ENCODE results near the gene NUF2. TPM values are rescaled to one million over a fixed set of nuclear protein-coding genes. Genes with fewer than 3 reads are reported as not detected.
A peak's percentile ranks its signal among the peaks of the same experiment; 100 is the strongest.
"Not testable (repeated sequence)": the region's sequence is repeated elsewhere in the genome, so short reads cannot be mapped to it uniquely, and the experiment has no call there.

The NUF2 gene
- total RNA-seq, 2 donors from 2014 or later: 0.20 to 0.74 TPM

GRCh38 chr1:163347106-163347505 is 25.4 kb downstream of the NUF2 start:
- Histone ChIP-seq H3K27ac (no peak overlapping the region), H3K4me3 (no peak overlapping the region), H3K27me3 (no peaks in the 10 kb centered on the region), H3K9me3 (no peaks in the 10 kb centered on the region), H3K36me3 (no peaks in the 10 kb centered on the region), H3K4me1 (no peaks in the 10 kb centered on the region)
- DNase-seq (ENCODE audit: low spot score): no peak
- TF ChIP-seq CTCF (IDR thresholded peaks at IDR 0.05): no peak

- no peak for DNase-seq (ENCODE audit: low spot score)
- Histone ChIP-seq H3K36me3 (no peaks in the 10 kb centered on the region), H3K27ac (no peak overlapping the region), H3K9me3 (no peaks in the 10 kb centered on the region), H3K4me1 (no peaks in the 10 kb centered on the region), H3K27me3 (no peaks in the 10 kb centered on the region), H3K4me3 (no peak overlapping the region)
- TF ChIP-seq CTCF (IDR thresholded peaks at IDR 0.05): no peak
Observed at GRCh38 chr1:163351912-163352311, 30.2 kb downstream of the NUF2 start.

- H3K4me3 ChIP-seq: no peak overlapping the region
- H3K36me3 ChIP-seq: no peaks in the 10 kb centered on the region
- H3K27me3 ChIP-seq: no peaks in the 10 kb centered on the region
- no peak overlapping the region for H3K27ac ChIP-seq
- no peaks in the 10 kb centered on the region for H3K9me3 ChIP-seq
- DNase-seq (ENCODE audit: low spot score): no peak
- TF ChIP-seq CTCF (IDR thresholded peaks at IDR 0.05): no peak
- no peaks in the 10 kb centered on the region for H3K4me1 ChIP-seq
Observed at GRCh38 chr1:163357378-163357777, 35.6 kb downstream of the NUF2 start.

GRCh38 chr1:163358172-163358571 is 36.4 kb downstream of the NUF2 start:
- not testable (repeated sequence) for H3K27ac ChIP-seq; DNase-seq (ENCODE audit: low spot score); H3K27me3 ChIP-seq; H3K9me3 ChIP-seq; H3K4me3 ChIP-seq; H3K36me3 ChIP-seq; H3K4me1 ChIP-seq

GRCh38 chr1:163361123-163361934 is 39.6 kb downstream of the NUF2 start:
- Histone ChIP-seq H3K4me3 (no peak overlapping the region), H3K27me3 (no peaks in the 10 kb centered on the region), H3K36me3 (no peaks in the 10 kb centered on the region), H3K27ac (no peak overlapping the region), H3K9me3 (no peaks in the 10 kb centered on the region), H3K4me1 (no peaks in the 10 kb centered on the region)
- DNase-seq (ENCODE audit: low spot score): no peak
- TF ChIP-seq CTCF (IDR thresholded peaks at IDR 0.05): peak in 1 of 2 donors; percentile 50

- H3K4me3 ChIP-seq: no peak overlapping the region
- DNase-seq (ENCODE audit: low spot score): no peak
- no peaks in the 10 kb centered on the region for H3K36me3 ChIP-seq
- TF ChIP-seq CTCF (IDR thresholded peaks at IDR 0.05): no peak
- H3K4me1 ChIP-seq: no peaks in the 10 kb centered on the region
- no peaks in the 10 kb centered on the region for H3K27me3 ChIP-seq
- no peaks in the 10 kb centered on the region for H3K9me3 ChIP-seq
- no peak overlapping the region for H3K27ac ChIP-seq
Observed at GRCh38 chr1:163365186-163365585, 43.4 kb downstream of the NUF2 start.

Measured in right atrium auricular region (tissue), 2 donors.